Daoy (cell line): Measurements from ENCODE around the gene FOXRED1. TPM values are rescaled to one million over a fixed set of nuclear protein-coding genes. Genes with fewer than 3 reads are reported as not detected.
"Not testable (repeated sequence)": the region's sequence is repeated elsewhere in the genome, so short reads cannot be mapped to it uniquely, and the experiment has no call there.

ENCODE experiments used
- DNase-seq: peaks from one replicate; pipeline ENCODE4 v3.0.0-alpha.2; 2015; ENCODE audit warnings: low read depth
- total RNA-seq: library from RNA; depleted of rRNA; stranded (reverse); fragments of >200 nt; shearing (Covaris generic); gene quantifications from 2 replicates; pipeline ENCODE4 v1.2.3, GENCODE V29; 2014

The FOXRED1 gene
- total RNA-seq, 1 experiment from 2014 or later = 38.1 TPM

DNA sequence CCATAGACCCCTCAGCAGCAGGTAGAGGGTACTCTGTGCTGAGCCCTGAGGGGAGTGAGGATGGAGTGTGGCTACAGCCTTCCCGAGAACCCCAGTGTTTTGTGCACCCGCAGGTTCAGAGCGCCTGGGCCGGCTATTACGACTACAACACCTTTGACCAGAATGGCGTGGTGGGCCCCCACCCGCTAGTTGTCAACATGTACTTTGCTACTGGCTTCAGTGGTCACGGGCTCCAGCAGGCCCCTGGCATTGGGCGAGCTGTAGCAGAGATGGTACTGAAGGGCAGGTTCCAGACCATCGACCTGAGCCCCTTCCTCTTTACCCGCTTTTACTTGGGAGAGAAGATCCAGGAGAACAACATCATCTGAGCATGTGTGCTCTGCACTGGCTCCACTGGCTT lies 8.4 kb downstream of the FOXRED1 start:
- no peak for DNase-seq

DNA sequence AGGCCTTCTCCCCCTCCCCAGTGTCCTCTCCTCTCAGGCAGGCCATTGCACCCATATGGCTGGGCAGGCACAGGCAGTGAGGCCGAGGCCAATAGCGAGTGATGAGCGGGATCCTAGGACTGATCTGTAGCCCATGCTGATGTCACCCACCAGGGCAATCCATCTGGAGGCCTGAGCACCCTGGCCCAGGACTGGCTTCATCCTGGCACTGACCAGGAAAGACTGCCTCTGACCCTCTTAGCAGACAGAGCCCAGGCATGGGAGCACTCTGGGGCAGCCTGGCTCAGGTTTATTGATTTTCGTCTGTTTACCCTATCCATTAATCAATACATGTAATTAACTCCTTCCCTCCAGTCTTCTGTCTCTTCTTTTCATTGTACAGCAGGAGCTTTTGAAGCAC lies 8.8 kb downstream of the FOXRED1 start:
- no peak for DNase-seq

DNA sequence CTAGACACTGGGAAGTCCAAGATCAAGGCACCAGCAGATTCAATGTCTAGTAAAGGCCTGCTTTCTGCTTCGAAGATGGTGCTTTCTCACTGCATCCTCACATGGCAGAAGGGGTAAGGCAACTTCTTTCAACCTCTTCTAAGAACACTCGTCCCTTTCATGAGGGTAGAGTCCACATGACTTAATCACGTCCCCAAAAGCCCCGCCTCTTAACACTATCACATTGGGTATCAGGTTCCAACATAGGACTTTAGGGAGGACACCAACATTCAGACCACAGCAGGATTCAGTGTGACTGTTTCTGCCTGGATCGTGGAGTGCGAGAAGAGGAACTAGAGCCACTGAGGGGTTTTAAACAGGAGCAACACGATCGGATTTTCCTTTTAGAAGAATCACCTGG lies 10.2 kb downstream of the FOXRED1 start:
- no peak for DNase-seq

DNA sequence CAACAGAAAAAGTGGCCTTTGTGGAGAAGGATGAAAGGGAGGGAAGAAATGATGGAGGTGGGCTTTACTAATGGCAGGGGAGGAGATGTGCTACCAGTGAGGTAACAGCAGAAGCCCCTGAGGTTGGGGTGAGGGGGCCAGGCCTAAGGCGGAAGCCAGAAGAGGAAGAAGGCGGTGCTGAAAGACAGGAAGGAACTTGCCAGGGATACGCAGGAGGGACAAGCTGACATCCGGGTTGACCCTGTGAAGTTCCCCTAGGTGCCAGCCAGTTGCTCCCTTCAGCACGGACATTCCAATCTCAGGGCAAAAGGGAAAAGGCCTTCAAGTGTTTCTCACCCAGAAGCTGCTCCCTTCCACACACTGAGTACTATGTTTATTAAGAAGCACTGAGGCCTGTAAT lies 11.6 kb downstream of the FOXRED1 start:
- DNase-seq = no peak

DNA sequence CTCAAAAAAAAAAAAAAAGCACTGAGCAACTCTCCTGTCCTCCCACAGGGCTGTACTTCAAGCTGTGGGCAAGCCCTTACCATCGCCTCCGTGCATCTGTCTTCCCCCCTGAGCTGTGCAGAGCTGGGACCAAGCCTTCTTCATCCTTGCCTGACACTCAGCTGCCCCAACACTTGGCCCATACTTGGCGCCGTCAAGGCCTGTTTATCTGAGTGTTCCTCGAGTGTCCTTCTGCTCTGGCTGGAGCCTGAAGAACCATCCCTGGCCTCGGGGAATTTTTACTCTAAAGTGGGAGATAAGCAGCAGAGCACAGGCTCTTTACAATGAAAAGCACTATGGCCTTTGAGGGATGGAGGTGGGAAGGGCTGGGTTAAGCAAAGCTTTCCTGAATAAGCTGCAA lies 12.3 kb downstream of the FOXRED1 start:
- DNase-seq = no peak

DNA sequence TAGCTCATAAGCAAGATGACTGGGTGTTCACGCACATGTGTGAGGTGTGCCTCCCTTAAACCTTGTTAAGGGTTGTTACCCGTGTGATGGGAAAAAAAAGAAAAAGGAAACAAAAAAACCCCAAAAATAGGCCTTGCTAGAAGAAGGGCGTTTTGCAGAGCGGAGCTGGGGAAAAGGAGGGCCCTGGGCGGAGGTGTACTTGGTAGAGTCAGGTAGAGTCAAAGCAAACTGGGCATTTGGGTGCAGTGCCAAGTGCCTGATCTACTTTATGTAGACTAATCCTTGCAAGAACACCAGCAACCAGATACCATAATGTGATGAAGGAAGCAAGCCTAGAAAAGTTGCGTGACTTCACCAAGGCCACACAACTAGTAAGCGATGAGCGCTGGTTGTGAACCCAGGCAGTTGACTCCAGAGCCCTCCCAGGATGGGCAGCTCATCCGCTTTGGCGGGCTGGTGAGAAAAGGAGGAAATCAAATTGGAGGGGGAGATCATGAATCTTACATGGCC lies 12.8 kb downstream of the FOXRED1 start:
- no peak for DNase-seq

DNA sequence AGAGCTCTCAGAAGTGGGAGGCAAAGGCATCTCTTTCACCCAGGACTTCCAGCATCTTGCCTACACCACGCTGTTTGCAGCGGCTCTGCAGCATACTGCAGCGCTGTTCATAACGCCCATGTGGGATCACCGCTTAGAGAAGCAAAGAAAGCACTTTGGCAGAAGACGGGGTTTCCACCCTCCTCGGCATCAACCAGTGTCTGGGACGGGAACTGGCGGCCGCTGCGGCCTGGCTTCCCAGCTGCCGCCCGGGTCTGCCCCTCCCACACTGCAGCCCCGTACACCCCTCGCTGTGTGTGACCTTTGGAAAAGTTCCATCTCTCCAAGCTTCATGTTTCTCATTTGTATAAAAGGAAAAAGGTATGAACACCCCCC lies 13.4 kb downstream of the FOXRED1 start:
- peak; percentile 35 for DNase-seq

DNA sequence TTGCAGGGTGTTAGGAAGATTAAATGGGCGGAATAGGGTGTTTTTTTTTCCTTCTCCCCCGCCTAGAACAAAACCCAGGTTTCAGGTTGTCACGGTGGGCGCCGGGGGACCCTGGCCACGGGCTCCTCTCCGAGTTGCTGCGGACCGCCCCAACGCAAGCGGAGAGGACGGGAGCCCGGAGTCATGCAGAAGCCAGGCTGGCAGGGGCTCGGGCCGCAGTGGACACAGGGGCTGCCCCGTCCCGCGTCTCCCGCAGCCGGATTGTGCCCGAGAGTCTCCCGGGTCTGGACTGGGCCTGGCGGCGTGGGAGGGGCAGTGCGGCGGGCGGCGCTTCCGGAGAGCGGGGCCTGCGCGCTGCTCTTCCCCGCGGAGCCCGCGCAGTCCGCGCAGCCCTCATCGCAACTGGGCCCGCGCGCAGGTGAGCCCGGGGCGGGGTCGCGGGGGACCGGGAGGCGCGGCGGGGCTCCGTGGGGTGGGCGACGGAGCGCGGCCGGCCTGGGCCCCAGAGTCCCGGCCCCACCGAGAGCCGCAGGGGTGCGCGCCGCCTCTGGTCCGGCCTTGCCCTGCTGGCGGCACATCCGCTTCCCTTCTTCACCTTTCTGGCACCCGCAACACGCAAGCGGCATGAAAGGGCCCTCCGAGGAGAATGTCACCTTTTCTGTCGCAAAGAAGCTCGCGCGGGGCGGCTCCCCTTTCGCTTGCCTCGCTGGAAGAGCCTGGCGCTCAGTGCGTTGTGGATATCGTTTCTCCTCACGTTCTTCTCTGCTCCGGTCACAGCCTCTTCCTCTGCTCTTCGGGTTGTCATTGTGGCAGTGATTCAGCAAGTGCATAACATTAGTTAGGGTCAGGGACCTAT lies 14.0 kb downstream of the FOXRED1 start, which contains the start of gene TIRAP:
Gene TIRAP, plus strand, starts transcription at position 358 of the 856 bp plus-strand sequence. CDS start 7,802 bp downstream, outside the sequence.
- DNase-seq = peak; percentile 68

DNA sequence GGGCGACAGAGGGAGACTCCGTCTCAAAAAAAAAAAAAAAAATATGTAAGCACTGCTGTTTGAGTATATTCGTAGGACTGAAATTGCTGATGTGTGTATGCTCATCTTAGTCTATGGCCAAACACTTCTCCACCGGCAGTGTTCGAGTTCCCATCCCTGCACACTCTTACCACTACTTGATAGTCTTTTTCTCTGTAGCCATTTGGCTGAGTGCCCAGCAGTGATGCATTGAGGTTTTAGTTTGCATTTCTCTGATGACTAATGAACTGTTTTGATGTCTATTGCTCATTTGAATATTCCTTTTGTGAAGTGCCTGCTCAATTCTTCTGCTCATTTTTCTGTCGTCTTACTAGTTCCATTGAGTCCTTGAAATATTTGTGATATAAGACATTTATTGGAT lies 15.9 kb downstream of the FOXRED1 start:
- peak; percentile 94 for DNase-seq

DNA sequence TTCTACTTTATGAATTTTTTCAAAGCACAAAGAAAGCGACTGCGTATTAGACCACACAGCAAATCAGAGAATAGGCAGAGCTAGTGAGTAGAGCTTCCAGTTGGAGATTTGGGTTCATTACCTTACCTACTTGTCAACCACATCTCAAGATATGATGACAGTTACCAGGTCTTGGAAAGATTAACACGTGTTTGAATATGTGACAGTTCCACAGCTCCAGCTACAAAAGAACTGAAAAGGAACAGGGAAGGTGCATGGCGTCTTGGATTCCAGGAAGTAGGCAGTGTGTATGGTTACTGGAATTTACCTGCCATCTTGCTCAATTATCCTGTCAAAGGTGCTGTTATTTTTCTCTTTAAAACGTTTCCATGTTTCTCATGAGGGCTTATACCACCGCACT lies 19.3 kb downstream of the FOXRED1 start:
- no peak for DNase-seq

DNA sequence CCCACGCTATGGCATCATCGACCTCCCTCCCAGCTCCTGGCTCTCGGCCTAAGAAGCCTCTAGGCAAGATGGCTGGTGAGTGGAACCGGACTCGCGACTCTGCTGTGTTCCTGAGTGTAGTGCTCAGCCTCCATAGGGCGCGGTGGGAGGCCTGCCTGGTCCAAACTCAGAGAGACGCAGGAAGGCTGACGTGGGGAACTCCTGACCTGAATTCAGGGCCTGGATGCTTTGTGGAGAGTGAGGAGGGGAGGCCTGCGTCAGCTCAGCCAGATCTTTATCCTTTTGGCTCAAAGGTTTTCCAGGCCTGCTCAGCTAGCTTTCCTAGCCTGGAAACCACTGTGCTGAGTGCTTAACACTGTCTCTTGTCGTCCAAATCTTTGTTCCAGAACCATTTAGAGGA lies 21.9 kb downstream of the FOXRED1 start:
- DNase-seq = no peak

DNA sequence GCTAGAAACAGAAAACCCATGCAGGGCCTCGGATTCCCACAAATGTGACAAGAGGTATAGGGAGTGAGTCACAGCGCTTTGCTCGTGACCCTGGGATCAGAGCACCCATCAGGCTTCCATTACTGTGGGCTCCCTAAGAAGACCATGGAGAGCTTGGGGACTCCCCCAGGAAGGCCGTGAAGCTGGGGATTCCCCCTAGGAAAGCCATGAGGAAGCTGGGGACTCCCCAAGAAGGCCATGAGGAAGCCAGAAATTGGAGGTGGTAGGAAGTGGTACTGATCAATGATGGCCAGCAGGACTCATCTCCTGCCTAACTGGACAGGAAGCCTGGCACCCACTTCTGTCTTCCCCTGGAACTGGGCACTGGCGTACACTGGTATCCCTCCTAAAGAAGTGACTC lies 24.8 kb downstream of the FOXRED1 start:
- no peak for DNase-seq

DNA sequence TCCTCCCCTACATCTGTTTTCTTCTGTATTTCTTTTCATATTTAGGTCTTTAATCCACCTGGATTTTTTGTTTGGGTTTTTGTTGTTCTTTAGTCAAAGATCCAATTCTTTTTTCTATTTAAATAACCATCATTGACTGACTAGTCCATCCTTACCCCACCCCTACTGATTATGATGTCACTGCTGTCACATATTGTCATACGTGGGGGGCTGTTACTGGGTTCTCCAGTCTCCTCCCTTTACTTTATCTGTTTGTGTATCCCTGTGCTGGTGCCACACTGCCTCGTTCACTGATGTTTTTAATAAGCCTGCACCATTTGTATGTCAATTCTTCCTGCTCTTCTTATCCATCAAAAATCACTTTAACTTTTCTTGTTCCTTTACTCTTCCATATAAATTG lies 28.1 kb downstream of the FOXRED1 start:
- DNase-seq = no peak

DNA sequence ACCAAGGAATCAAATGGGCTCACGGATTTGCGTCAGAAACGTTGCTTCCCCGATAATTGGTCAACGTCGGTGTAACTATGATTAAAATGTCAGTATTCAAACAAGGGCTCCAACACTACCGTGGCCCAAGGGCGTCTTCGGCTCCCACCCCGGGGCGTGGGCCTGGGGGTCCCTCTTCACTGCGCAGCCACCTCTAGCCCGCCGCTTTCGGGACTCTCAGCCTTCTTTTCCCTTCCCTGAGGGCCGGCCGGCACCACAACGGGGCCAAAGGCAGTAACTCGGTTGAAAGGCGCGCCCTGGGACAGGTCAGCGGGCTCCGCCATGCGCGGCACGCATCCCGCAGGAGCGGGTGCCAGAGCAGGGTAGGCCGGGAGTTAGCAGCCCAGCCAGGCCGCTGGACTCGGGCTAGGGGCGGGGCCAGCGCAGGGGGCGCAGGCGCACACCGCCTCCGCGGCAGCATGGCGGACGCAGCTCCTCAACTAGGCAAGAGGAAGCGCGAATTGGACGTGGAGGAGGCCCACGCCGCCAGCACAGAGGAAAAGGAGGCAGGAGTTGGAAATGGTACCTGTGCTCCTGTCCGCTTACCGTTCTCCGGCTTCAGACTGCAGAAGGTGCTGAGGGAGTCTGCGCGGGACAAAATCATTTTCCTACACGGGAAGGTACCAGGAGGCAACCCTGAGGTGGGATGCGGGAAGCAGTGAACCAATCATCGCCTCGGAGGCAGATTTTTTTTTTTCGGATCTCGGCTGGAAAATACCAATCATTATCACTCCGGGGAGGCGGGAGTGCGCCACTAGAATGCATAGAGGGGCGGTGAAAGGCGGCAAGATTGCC lies 34.9 kb downstream of the FOXRED1 start, which contains the start of gene DCPS:
Gene DCPS, plus strand, starts transcription at position 438 of the 834 bp plus-strand sequence. Its CDS starts 21 bp downstream, at position 459.
- DNase-seq = peak; percentile 95

DNA sequence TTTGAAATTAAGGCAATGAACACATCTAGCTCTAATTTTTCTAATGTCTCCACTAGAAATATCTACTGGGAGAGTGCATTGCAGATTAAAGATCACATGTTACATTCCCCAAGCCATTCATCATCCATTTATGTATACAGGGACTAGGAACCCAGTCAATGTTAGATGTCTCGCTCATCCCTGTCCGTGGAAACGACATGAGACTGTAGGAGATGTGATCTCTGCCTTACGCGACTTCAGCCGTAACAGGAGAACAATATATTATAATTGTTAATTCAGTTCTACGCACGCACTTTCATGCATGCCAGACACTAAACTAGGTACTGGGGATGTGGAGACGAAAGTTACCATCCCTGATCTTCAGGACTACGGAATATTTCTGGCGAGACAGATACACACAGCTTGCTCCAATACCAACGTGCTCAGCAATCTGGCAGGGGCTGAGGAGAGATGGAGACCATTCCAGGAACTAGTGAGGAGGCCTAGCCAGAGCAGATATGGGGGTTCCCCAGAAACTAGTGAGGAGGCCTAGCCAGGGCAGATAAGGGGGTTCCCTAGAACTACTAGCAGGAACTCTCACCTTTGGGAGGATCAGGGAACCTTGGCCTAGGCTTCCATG lies 35.6 kb downstream of the FOXRED1 start:
- no peak for DNase-seq

DNA sequence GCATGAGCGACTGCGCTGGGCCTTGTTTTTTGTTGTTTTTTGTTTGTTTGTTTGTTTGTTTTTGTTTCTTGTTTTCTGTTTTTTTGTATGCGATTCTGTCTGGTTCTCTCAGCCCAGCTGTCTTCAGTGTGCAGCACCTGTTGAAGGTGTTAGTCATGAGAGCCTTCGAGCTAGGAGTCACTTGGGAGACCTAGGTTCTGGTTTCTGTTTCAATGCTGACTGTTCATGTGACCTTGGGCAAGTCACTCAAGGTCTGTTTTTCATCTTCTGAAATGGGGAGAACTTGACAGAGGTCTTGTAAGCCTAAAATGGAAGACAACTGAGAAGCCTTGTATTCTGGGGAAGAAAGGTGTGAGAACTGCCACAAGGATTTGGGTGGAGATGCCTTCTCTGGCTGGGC lies 36.7 kb downstream of the FOXRED1 start:
- DNase-seq = no peak

DNA sequence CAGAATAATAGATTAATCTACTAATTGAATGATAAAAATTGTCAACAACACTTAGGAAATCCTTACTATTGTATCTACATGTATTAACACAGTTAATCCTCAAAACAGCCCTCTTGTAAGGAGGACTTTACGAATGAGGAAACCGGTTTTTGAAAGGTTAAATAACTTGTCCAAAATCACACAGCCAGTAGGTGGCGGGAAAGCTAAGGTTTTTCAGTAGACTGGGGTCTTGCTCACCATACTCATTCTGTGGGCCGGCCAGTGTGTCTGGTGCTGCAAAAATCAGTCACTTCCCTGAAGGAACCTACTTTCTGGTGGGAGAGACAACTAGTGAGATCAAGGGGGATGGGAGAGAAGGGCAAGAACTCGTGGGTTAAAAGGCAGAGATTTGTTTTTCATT lies 38.8 kb downstream of the FOXRED1 start:
- peak; percentile 49 for DNase-seq

DNA sequence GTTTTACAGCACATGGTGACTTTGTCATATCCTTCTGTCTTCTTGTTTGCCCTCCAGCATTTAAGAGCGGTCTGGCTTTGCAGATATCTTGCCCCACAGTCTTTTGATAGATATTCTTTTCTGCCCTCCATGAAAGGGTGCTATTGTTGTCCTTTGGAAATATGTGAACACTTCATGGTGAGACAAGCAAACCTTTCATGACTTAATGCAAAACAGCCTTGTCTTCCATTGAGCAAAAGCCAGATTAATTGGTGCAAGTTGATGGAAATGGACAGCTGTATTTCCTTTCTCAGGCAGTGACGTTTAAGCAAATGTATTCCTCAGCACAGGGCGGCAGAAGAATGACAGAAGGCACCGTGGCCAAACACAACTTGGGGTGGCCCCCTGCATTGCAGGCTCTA lies 39.3 kb downstream of the FOXRED1 start:
- DNase-seq = no peak

DNA sequence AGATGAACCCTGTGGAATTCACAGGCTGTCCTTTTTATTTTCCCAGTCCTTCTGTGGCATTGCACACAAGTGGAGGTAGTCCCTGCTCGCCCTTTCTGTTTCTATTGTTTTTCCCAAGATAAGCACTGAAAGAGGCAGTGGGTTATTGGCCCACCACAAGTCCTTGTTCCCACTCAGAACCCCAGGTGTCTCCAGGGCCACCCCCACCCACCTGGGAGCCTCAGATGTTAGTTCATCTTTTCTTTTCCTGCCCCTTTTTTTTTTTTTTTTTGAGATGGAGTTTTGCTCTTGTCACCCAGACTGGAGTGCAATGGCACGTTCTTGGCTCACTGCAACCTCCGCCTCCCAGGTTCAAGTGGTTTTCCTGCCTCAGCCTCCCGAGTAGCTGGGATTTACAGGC lies 39.8 kb downstream of the FOXRED1 start:
- DNase-seq = not testable (repeated sequence)

DNA sequence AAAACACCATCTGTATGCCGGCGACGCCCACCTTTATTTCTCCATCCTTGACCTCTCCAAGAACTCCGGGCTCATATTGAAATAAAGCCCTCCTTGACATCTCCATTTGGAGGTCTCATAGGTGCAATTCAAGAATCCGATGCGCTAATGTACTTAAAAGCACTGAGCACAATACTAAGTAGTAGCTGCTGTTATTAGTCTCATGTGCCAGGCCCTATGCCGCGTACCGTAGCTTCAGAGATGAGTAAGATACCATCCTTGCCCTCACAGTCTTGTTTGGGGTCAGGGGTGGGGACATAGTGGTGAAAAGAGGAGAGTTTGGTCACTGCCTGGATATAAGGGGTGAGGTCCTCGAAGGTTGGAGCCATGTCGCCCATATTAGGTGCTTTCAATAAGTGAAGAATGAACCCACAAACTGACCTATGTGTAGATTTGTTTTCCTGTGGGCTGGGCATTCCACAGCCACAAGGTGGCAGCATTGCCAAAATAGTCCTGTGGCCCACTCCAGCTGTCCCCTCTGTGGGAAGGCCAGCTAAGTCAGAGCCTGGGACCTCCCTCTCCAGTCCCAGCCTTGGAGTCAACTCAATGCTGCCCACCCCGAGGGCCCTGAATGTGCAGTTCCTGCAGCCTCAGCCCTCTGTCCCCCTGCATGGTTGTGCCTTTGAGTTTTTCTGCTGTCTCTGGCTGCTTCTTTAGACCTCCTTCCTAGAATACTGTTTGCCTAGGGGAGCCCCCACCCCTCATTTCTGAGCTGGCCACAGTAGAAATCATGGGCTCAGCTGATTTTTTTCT lies 41.4 kb downstream of the FOXRED1 start:
- DNase-seq = peak; percentile 74

DNA sequence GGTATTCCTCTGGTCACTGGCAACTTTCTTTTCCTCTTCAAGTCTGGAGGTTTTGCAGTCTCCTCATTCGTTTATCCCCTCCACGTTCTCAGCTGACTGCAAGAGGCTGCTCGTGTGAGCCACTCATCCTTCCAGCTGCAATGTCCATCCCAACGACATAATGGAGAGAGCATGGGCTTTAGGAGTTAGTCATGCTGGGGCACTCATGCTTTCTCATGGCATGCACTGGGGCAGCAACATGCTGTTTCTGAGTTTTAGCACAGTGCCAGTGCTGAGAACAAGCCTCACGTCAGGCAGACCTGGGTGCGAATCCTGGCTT lies 42.0 kb downstream of the FOXRED1 start:
- DNase-seq = no peak
